ENCODE data around the gene ANKRD44.

GRCh38 chr2:197327073-197327471 lies 16.5 kb upstream of the ANKRD44 start:
- TF ChIP-seq CTCF (IDR thresholded peaks at IDR 0.05; ENCODE audit: borderline replicate concordance, extremely low read depth, low read length, poor library complexity, severe bottlenecking), result no peak
- TF ChIP-seq EZH2 (IDR thresholded peaks at IDR 0.05; ENCODE audit: borderline replicate concordance, low read depth, low read length, severe bottlenecking), result no peak
